K562 (cell line): Measurements from ENCODE around the gene ILF2. TPM values are rescaled to one million over a fixed set of nuclear protein-coding genes. Genes with fewer than 3 reads are reported as not detected.
A peak's percentile ranks its signal among the peaks of the same experiment; 100 is the strongest.

Source experiments
- CBX5 ChIP-seq: IDR thresholded peaks from 2 replicates; pipeline ENCODE4 v1.6.1; 2014; ENCODE audit warnings: low read depth, borderline replicate concordance
- EP400 ChIP-seq: fragments of 450-650 bp; IDR thresholded peaks from 2 replicates; pipeline ENCODE4 v1.6.1; 2017; ENCODE audit warnings: antibody characterized with exemption, mild to moderate bottlenecking, moderate library complexity
- FIP1L1 ChIP-seq: fragments of 200-400 bp; formaldehyde crosslinking; IDR thresholded peaks from 2 replicates; pipeline ENCODE4 v1.6.1; 2018; ENCODE audit warnings: mild to moderate bottlenecking, low read depth, low read length; ENCODE audit not compliant: poor library complexity, severe bottlenecking
- NR1H2 ChIP-seq: sonication (generic); formaldehyde crosslinking; IDR thresholded peaks from 2 replicates; pipeline ENCODE4 v1.4.0; 2020; ENCODE audit warnings: mild to moderate bottlenecking, missing genetic modification reagents
- NR3C1 ChIP-seq: sonication (generic); formaldehyde crosslinking; IDR thresholded peaks from 2 replicates; pipeline ENCODE4 v1.8.1; 2022; ENCODE audit warnings: missing genetic modification reagents
- POLR2AphosphoS5 ChIP-seq: IDR thresholded peaks from 2 replicates; pipeline ENCODE4 v1.6.1; 2011; ENCODE audit warnings: mild to moderate bottlenecking, low read depth, low read length, moderate library complexity; ENCODE audit not compliant: control insufficient read depth, insufficient read depth
- RBM14 ChIP-seq: fragments of 200-400 bp; formaldehyde crosslinking; IDR thresholded peaks from 2 replicates; pipeline ENCODE4 v1.6.1; 2018; ENCODE audit warnings: low read depth, mild to moderate bottlenecking, low read length, moderate library complexity, borderline replicate concordance; ENCODE audit not compliant: insufficient read depth
- SMAD1 ChIP-seq: fragments of 150-350 bp; IDR thresholded peaks from 2 replicates; pipeline ENCODE4 v1.6.1; 2014; ENCODE audit warnings: low read length, low read depth; ENCODE audit not compliant: partially characterized antibody
- ZNF12 ChIP-seq: sonication (generic); formaldehyde crosslinking; IDR thresholded peaks from 2 replicates; pipeline ENCODE4 v1.4.0; 2020; ENCODE audit warnings: mild to moderate bottlenecking, missing genetic modification reagents
- ZNF165 ChIP-seq: fragments of 250-450 bp; sonication (Bioruptor Pico); IDR thresholded peaks from 2 replicates; pipeline ENCODE4 v1.4.0; 2020; ENCODE audit warnings: borderline replicate concordance
- ZNF24 ChIP-seq: fragments of 450-650 bp; IDR thresholded peaks from 2 replicates; pipeline ENCODE4 v1.6.1; 2016
- ZNF324 ChIP-seq: fragments of 250-450 bp; sonication (Bioruptor Pico); IDR thresholded peaks from 2 replicates; pipeline ENCODE4 v1.4.0; 2020; ENCODE audit warnings: mild to moderate bottlenecking
- ZNF77 ChIP-seq: fragments of 250-450 bp; sonication (Bioruptor Pico); IDR thresholded peaks from 2 replicates; pipeline ENCODE4 v1.5.0; 2020
- ZNF780A ChIP-seq: fragments of 250-450 bp; sonication (Bioruptor Pico); IDR thresholded peaks from 2 replicates; pipeline ENCODE4 v1.5.0; 2021; ENCODE audit warnings: mild to moderate bottlenecking
- polyA plus RNA-seq, 8 experiments: library from polyadenylated mRNA; depleted of rRNA in 4 of 8; stranded (reverse) in 5 of 8; unstranded in 3 of 8; fragments of >200 nt; fragmentation: Nextera tagmentation in 2 of 8; fragmentation: Illumina TruSeq in 1 of 8; extraction: Ambion mirVana in 2 of 8; extraction: Trizol in 1 of 8; gene quantifications; 2 replicates each; pipeline versions ENCODE4 v1.2.1 to v1.2.3, GENCODE V29; 2011 to 2014; ENCODE audit warnings: inconsistent platforms in 1 of 8, missing spikeins in 1 of 8
- total RNA-seq, 7 experiments: library from RNA; depleted of rRNA in 6 of 7; stranded (reverse); fragments of >200 nt in 6 of 7; fragmentation: Illumina TruSeq in 2 of 7; extraction: Trizol in 2 of 7; gene quantifications; 2 replicates each; pipeline versions ENCODE4 v1.2.1 to v1.2.3, GENCODE V29; 2011 to 2021; ENCODE audit warnings: low replicate concordance in 1 of 7
- TF ChIP-seq, protein P1 (sequence below): fragments of 450-650 bp; IDR thresholded peaks from 2 replicates; pipeline ENCODE4 v1.6.1; 2016; ENCODE audit warnings: low read depth
- TF ChIP-seq, protein P2 (sequence below): IDR thresholded peaks from 2 replicates; pipeline ENCODE4 v1.6.1; 2012; ENCODE audit warnings: low read depth, low read length, improper control_type of control experiment, borderline replicate concordance
- TF ChIP-seq, protein P3 (sequence below): fragments of 450-650 bp; formaldehyde crosslinking; IDR thresholded peaks from 2 replicates; pipeline ENCODE4 v1.4.0; 2022; ENCODE audit warnings: missing genetic modification characterization

Gene ILF2
- total and polyA plus RNA-seq, 9 of the 15 experiments (the other 6 are each of a cell fraction or from before 2014, with no cell fraction given): 282 to 726 (median 474) TPM

DNA sequence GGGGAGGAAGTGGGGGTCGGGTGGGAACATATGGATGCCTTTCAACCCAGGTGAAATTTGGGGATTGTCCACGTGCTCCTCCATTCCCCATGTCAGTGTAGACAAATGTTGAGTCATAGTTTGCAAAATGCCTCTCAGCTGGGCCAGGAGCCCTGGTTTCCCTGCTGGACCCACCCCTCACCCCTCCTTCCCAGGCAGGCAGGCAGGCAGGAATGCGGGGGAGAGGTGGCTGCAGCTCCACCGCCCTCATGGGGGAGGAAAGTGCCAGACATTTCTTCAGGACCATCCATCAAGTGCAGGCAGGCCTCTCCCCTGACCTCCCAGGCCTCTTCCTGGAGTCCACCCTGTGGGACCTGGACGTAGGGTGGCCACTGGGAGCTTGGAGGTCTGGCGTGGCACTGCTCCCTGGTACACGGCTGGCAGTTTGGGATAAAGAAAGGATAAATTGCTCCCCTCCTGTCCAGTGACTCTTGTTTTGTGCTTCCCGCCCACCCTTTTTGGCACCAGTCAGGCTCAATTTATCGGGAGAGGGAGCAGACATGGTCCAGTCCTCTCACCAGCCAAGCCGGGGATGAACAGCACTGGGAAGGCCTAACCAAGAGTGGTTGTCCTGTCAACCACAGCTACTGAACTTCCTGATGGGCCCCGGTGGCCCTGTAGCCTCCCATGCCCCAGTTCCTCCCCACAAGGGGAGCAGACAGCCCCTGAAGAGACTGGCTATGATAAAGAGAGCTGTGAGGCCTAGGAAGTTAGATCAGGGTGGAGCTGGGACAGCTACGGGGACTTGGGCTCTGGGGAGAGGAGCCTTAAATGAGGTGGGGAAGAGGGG, 26.6 kb upstream of the ILF2 start (continued):
- TF ChIP-seq, protein P1, sequence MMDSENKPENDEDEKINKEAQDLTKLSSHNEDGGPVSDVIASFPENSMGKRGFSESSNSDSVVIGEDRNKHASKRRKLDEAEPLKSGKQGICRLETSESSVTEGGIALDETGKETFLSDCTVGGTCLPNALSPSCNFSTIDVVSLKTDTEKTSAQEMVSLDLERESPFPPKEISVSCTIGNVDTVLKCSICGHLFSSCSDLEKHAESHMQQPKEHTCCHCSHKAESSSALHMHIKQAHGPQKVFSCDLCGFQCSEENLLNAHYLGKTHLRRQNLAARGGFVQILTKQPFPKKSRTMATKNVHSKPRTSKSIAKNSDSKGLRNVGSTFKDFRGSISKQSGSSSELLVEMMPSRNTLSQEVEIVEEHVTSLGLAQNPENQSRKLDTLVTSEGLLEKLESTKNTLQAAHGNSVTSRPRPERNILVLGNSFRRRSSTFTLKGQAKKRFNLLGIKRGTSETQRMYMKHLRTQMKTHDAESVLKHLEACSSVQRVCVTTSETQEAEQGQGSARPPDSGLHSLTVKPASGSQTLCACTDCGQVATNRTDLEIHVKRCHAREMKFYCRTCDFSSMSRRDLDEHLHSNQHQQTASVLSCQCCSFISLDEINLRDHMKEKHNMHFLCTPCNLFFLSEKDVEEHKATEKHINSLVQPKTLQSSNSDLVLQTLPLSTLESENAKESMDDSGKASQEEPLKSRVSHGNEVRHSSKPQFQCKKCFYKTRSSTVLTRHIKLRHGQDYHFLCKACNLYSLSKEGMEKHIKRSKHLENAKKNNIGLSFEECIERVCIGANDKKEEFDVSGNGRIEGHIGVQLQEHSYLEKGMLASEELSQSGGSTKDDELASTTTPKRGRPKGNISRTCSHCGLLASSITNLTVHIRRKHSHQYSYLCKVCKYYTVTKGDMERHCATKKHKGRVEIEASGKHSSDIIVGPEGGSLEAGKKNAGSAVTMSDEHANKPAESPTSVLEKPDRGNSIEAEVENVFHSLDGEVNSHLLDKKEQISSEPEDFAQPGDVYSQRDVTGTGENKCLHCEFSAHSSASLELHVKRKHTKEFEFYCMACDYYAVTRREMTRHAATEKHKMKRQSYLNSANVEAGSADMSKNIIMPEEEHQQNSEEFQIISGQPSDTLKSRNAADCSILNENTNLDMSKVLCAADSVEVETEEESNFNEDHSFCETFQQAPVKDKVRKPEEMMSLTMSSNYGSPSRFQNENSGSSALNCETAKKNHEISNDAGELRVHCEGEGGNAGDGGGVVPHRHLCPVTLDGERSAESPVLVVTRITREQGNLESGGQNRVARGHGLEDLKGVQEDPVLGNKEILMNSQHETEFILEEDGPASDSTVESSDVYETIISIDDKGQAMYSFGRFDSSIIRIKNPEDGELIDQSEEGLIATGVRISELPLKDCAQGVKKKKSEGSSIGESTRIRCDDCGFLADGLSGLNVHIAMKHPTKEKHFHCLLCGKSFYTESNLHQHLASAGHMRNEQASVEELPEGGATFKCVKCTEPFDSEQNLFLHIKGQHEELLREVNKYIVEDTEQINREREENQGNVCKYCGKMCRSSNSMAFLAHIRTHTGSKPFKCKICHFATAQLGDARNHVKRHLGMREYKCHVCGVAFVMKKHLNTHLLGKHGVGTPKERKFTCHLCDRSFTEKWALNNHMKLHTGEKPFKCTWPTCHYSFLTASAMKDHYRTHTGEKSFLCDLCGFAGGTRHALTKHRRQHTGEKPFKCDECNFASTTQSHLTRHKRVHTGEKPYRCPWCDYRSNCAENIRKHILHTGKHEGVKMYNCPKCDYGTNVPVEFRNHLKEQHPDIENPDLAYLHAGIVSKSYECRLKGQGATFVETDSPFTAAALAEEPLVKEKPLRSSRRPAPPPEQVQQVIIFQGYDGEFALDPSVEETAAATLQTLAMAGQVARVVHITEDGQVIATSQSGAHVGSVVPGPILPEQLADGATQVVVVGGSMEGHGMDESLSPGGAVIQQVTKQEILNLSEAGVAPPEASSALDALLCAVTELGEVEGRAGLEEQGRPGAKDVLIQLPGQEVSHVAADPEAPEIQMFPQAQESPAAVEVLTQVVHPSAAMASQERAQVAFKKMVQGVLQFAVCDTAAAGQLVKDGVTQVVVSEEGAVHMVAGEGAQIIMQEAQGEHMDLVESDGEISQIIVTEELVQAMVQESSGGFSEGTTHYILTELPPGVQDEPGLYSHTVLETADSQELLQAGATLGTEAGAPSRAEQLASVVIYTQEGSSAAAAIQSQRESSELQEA: no peak
- TF ChIP-seq ZNF77 (CRISPR knock-in tag) (no peak), ZNF780A (CRISPR knock-in tag) (no peak), CBX5 (no peak), POLR2AphosphoS5 (peak; percentile 43; the same call in 1 of the 2 replicates), ZNF12 (CRISPR knock-in tag) (no peak), ZNF24 (peak; percentile 89), FIP1L1 (no peak), RBM14 (no peak), NR3C1 (CRISPR knock-in tag) (no peak), SMAD1 (no peak), ZNF324 (CRISPR knock-in tag) (no peak), ZNF165 (CRISPR knock-in tag) (no peak), NR1H2 (no peak), EP400 (peak; percentile 64; the same call in 1 of the 2 replicates)
- TF ChIP-seq, protein P2, sequence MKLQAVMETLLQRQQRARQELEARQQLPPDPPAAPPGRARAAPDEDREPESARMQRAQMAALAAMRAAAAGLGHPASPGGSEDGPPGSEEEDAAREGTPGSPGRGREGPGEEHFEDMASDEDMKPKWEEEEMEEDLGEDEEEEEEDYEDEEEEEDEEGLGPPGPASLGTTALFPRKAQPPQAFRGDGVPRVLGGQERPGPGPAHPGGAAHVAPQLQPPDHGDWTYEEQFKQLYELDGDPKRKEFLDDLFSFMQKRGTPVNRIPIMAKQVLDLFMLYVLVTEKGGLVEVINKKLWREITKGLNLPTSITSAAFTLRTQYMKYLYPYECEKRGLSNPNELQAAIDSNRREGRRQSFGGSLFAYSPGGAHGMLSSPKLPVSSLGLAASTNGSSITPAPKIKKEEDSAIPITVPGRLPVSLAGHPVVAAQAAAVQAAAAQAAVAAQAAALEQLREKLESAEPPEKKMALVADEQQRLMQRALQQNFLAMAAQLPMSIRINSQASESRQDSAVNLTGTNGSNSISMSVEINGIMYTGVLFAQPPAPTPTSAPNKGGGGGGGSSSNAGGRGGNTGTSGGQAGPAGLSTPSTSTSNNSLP: no peak
- TF ChIP-seq, protein P3, sequence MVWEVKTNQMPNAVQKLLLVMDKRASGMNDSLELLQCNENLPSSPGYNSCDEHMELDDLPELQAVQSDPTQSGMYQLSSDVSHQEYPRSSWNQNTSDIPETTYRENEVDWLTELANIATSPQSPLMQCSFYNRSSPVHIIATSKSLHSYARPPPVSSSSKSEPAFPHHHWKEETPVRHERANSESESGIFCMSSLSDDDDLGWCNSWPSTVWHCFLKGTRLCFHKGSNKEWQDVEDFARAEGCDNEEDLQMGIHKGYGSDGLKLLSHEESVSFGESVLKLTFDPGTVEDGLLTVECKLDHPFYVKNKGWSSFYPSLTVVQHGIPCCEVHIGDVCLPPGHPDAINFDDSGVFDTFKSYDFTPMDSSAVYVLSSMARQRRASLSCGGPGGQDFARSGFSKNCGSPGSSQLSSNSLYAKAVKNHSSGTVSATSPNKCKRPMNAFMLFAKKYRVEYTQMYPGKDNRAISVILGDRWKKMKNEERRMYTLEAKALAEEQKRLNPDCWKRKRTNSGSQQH (CRISPR knock-in tag): no peak
